Measurements from ENCODE around the gene RNASE9. TPM values are rescaled to one million over a fixed set of nuclear protein-coding genes. Genes with fewer than 3 reads are reported as not detected.

Gene RNASE9
- total RNA-seq, 1 donor from 2014 or later = not detected

DNA sequence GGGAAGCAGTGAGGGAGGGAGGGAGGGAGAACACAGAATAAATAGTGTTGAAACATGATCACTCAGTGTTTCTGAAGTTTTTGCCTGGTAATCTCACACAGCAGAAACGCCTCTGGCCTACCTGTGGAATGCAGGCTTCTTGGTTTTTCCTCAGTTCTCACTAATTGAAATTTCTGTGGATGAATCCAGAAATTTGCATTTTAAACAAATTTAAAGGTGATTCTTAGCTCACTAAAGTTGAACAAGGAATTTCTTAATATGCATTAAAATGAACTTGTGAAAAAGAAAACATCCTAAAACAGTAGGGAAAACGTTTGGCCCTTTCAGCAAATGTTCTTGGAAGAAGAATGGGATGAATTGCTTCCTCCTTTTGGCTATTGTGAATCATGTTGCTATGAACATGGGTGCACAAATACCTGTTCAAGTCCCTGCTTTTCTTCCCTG, 1.4 kb downstream of the RNASE9 start:
- H3K4me3 ChIP-seq (ENCODE audit: low read depth, low read length) = no peak overlapping the region
- no peak for DNase-seq (ENCODE audit: low read depth)
- TF ChIP-seq, protein P1, sequence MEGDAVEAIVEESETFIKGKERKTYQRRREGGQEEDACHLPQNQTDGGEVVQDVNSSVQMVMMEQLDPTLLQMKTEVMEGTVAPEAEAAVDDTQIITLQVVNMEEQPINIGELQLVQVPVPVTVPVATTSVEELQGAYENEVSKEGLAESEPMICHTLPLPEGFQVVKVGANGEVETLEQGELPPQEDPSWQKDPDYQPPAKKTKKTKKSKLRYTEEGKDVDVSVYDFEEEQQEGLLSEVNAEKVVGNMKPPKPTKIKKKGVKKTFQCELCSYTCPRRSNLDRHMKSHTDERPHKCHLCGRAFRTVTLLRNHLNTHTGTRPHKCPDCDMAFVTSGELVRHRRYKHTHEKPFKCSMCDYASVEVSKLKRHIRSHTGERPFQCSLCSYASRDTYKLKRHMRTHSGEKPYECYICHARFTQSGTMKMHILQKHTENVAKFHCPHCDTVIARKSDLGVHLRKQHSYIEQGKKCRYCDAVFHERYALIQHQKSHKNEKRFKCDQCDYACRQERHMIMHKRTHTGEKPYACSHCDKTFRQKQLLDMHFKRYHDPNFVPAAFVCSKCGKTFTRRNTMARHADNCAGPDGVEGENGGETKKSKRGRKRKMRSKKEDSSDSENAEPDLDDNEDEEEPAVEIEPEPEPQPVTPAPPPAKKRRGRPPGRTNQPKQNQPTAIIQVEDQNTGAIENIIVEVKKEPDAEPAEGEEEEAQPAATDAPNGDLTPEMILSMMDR (conservative IDR thresholded peaks at IDR 0.05; ENCODE audit: low read depth, low read length) = no peak

DNA sequence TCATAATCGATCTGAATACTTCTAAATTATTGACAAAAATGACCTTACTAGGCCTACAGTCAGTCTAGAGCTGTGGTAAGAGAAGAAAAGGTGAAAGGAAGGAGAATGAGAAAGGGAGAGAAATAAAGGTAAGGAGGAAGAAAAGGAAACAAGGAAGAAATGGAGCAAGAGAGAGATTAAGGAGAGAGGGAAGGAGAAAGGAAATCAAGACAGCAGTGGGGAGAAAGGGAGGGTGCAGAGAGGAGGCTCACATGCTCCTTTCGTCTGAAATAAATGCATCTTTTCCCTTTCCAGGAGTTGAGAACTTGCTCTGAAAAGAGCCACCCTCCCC, 3.7 kb downstream of the RNASE9 start:
- DNase-seq (ENCODE audit: low read depth) = no peak
- TF ChIP-seq, protein P1 (conservative IDR thresholded peaks at IDR 0.05; ENCODE audit: low read depth, low read length) = no peak
- no peak overlapping the region for H3K4me3 ChIP-seq (ENCODE audit: low read depth, low read length)

DNA sequence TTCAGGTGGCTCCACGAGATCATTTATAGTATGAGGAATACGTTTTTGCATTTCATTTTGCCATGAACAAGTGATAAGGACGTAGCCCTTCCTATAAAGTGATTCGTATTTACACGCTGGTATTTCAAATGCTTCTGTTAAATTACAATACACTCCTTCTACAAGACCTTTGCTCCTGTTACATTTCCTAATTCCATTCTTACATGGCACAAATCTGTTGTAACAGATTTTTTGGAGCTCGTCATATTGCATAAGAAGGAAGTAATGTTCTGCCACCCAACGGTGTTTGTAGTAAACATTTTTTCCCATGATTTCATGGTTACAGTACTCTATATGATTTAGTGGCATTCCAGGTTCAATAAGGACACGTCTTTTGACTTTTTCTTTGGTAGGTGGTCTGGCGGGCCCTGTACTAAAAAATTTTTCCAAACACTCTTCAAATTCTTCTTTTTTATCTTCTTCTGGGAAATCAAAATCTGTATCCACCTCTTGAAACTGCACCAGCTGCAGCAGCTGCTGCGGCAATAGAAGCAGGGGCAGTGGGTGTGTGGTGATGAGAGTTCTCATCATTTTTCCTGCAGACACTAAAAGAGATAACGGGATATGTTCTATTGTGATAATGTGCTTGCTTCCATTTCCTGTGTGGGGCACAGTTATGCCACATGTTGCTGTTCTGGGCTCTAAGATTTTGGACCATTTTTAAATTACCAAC, 4.2 kb downstream of the RNASE9 start:
- TF ChIP-seq, protein P1 (conservative IDR thresholded peaks at IDR 0.05; ENCODE audit: low read depth, low read length) = no peak
- no peak overlapping the region for H3K4me3 ChIP-seq (ENCODE audit: low read depth, low read length)
- DNase-seq (ENCODE audit: low read depth) = no peak

DNA sequence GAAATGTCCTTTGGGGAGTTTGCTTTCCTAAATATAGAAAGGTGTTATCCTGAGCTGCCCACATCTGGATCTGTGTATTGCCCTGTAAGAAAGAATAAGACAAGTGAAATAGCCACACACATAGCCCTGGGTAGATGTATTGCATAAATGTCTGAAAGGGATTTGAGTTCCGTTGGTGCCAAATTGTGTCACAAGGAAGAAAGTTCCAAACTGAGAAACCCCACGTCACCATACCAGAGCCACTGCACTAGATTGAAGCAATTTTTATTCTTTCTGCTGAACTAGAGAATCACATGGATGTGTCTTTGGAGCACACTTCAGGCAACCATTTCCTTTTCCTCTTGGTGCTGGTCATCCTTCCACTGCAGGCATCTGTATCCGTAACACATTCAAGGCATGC, 5.0 kb downstream of the RNASE9 start:
- no peak for DNase-seq (ENCODE audit: low read depth)
- H3K4me3 ChIP-seq (ENCODE audit: low read depth, low read length) = no peak overlapping the region
- TF ChIP-seq, protein P1 (conservative IDR thresholded peaks at IDR 0.05; ENCODE audit: low read depth, low read length) = no peak

DNA sequence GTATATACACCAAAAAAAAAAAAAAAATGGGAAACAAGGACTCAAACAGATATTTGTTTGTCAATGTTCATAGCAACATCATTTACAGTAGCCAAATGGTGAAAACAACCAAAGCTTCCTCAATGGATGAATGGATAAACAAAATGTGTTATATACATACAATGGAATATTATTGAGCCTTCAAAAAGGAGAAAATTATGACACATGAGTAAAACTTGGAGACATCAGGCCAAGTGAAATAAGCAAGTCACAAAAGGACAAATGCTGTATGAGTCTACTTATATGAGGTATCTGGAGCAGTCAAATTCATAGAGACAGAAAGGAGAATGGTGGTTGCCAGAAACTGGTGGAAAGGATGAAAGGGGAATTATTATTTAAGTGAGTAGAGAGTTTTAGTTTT, 7.8 kb downstream of the RNASE9 start:
- no peak overlapping the region for H3K4me3 ChIP-seq (ENCODE audit: low read depth, low read length)
- DNase-seq (ENCODE audit: low read depth) = no peak
- TF ChIP-seq, protein P1 (conservative IDR thresholded peaks at IDR 0.05; ENCODE audit: low read depth, low read length) = no peak

DNA sequence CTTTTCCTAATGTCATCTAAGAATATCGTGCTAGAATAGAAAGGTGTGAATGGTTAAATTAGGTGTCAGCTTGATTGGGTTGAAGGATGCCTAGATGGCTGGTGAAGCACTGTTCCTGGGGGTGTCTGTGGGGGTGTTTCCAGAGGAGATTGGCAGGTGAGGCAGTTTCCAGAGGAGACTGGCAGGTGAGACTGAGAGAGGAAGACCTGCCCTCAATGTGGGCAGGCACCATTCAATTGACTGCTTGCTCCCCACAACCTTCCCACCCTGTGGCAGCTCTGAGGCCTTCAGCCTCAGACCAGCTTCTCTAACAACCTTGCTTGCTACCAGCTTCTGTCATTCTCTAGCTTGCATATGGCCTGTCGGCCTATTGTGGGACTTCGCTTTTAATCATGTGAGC, 9.2 kb downstream of the RNASE9 start:
- no peak overlapping the region for H3K4me3 ChIP-seq (ENCODE audit: low read depth, low read length)
- TF ChIP-seq, protein P1 (conservative IDR thresholded peaks at IDR 0.05; ENCODE audit: low read depth, low read length) = no peak
- no peak for DNase-seq (ENCODE audit: low read depth)

DNA sequence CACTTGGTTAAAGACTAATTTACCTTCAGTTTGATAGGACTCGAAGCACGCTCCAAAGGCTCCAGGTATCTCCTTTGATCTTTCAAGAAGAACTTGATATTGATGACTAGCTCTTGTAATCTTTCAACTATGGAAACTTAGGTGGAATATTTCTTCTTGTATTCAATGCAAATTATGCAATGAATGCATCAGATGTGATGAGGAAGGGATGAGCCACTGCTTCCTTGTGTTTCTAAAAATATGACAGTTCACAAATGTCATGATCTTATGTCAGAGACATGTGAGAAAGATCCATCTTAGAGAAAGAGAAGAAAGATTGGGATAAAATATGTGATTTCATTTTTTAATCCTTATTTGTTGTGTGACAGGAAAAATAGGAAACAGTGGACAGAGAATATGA, 9.9 kb downstream of the RNASE9 start:
- TF ChIP-seq, protein P1 (conservative IDR thresholded peaks at IDR 0.05; ENCODE audit: low read depth, low read length) = no peak
- no peak for DNase-seq (ENCODE audit: low read depth)
- no peak overlapping the region for H3K4me3 ChIP-seq (ENCODE audit: low read depth, low read length)
